DMS 273 (cell line): Measurements from ENCODE around the gene RGS7.
"Not testable (repeated sequence)": the region's sequence is repeated elsewhere in the genome, so short reads cannot be mapped to it uniquely, and the experiment has no call there.

ENCODE experiments used
- DNase-seq: peaks from one replicate; lab custom pipeline; 2025; ENCODE audit not compliant: unreplicated experiment; lab: John Stamatoyannopoulos, UW

RGS7 gene

DNA sequence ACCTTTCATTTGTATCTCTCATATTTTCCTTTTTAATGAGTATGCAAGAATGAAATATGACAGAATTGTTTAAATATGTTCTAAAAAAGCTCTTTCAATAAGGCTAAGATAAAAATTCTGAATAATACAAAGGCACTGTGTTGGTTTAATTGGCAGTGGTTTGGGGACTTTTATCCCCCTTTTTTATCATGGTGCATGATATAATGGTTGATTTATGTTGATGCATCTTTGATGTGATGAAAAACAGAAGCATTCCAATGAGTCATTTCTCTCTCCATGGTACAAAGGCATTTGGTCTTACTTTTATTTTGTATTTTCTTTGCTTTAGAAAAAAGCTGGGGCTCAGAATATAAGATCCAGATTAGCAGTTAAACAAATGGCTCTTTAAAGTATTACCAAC, 617.9 kb downstream of the RGS7 start:
- DNase-seq = no peak

DNA sequence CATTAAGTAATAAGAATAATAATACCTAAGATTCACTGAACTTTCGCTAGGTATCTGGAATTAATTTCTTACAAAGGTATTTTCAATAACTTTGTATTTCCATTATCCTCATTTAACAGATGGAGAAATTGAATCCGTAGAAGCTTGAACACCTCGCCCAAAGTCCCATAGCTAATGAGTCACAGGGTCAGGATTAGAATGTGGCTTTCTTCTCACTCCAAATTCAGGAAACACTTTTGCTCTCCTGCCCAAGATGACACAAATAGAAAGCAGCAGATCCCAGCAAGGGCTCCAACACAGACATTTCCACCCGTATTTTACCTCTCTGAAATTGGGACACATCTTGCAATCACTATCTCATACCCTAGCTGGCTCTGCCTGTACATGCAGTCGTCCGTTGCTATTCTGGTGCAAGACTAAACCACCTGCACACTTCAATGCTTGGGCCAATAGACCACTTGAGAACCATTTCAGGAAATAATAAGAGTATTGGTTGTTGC, 619.2 kb downstream of the RGS7 start:
- no peak for DNase-seq

DNA sequence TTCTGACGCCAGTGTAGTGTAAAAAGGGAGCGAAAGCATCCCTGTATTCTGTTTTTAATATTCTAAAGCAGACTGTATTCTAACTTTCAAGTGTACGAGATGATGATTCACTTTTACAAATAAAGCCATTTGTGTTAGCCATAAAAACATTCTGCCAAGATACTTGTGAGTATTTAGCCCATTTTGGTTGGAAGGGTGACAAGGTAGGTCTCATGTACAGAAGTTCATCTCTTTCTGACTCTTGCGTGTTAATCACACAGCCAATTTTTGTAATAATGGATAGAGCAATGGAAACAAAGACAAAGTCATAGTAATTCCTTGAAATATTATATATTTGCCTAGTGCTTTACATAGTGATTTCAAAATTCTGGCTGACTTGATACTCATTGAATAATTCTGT, 619.7 kb downstream of the RGS7 start:
- DNase-seq = no peak

DNA sequence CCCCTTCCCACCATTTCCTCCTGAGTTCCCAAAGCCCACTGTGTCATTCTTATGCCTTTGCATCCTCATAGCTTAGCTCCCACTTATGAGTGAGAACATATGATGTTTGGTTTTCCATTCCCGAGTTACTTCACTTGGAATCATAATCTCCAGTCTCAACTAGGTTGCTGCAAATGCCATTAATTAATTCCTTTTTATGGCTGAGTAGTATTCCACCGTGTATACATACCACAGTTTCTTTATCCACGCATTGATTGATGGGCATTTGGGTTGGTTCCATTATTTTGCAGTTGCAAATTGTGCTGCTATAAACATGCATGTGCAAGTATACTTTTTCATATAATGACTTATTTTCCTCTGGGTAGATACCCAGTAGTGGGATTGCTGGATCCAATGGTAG, 622.3 kb downstream of the RGS7 start:
- DNase-seq = not testable (repeated sequence)

DNA sequence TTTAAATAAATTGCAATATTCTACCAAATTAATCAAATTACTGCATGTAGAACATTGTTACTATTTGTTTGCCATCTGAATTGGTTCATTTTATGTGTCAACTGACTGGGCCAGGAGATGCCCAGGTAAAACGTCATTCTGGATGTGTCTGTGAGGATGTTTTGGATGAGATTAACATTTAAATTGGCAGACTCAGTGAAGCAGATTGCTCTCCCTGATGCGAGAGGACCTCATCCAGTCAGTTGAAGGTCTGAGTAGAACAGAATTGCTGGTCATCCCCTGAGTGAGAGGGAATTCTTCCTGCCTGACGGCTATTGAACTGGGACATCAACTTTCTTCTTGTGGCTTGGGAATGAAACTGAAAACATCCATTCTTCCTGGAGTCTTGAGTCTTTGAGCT, 623.0 kb downstream of the RGS7 start:
- no peak for DNase-seq

DNA sequence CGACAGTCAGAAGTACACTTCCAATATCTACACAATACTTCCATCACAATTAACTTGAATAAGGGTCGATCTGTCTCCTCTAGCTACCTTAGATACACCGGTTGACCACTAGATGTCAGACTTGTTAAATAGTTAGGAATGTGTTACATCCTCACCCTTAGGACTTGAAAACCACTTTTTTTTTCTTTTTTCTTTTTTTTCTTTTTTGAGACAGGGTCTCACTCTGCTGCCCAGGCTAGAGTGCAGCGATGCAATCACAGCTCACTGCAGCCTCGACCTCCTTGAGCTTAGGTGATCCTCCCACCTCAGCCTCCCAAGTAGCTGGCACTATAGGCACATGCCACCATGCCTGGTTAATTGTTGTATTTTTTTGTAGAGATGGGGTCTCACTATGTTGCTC, 624.6 kb downstream of the RGS7 start:
- DNase-seq = peak; percentile 78
